HG03095 (cell line): ENCODE data around the gene RBBP7.
A peak's percentile ranks its signal among the peaks of the same experiment; 100 is the strongest.

Experiments used
- ATAC-seq: cut with Tn5 transposase; IDR thresholded peaks from one replicate; pipeline ENCODE4 v1.9.1; 2021; ENCODE audit warnings: moderate library complexity; ENCODE audit not compliant: unreplicated experiment

Gene RBBP7

DNA sequence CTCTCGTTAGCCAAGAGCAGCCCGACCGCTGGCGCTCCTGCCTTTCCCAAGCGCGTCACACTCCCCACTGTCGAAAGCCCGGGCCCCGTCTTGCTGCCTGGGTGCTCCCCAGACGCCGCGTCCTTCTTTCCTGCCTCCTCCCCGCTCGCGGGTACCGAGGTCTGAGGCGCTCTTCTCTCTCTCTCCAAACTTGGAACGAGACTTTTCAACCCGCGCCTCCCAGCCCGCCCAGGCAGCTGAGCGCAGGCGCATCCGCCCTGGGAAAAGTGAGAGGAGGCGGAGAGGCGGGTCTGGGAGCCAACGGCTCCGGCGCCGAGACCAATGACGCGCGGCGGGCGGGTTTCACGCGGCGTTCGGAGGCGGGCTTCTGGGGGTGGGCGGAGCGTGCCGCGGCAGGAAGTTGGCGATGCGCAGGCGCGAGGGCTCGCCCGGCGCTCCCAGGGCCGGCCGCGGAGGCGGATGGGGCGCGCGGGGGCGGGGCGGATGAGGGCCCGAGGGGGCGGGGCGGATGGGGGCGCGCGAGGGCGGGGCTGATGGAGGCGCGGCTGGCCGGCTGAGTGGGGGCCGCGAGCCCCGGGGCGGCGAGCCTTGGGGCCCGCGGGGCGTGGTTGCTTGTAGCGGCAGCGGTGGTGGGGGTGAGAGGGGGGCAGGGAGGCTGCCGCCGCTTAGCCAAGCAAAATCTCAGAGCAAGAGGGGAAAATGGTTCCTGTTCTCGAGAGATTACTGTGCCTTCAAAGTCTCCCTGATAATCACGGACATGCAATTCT lies at the start of gene RBBP7:
Gene RBBP7, minus strand, starts transcription at position 268 of the 767 bp plus-strand sequence. CDS start 309 bp downstream, outside the sequence.
- ATAC-seq: peak; percentile 85

DNA sequence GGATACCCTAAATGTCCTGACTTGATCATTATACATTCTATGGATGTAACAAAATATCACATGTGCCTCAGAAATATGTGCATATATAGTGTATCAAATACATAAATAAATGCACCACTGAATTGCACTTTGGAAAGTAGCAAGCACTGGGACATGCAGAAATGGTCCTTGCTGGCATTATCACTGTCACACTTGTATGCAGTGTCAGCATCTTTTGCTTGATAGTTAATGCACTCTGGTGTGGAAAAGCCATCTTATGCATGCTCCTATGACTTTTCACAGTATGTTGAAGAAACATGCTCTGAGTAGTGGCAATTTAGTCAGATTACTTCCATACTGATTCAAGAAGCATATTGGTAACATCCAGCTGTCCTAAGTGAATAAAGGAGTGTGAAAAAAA lies 48.8 kb upstream of the RBBP7 start:
- no peak for ATAC-seq

DNA sequence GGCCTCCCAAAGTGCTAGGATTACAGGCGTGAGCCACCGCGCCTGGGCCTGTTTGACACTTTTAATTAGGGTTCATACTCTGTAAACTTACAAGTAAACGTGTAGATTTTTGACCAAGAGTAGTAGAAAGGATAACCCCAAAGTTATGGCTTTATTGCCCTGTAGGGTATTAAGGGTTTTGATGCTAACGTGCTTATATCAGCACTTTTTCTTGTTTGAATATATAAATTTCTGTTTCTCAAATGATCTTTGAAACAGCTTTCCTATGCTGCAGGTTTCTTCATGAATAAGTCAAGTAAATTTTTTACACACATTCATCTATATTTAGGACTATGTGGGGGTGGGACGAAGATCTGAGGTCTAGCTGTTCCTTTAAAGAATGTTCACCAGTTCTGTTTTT lies 47.0 kb upstream of the RBBP7 start:
- ATAC-seq: no peak

DNA sequence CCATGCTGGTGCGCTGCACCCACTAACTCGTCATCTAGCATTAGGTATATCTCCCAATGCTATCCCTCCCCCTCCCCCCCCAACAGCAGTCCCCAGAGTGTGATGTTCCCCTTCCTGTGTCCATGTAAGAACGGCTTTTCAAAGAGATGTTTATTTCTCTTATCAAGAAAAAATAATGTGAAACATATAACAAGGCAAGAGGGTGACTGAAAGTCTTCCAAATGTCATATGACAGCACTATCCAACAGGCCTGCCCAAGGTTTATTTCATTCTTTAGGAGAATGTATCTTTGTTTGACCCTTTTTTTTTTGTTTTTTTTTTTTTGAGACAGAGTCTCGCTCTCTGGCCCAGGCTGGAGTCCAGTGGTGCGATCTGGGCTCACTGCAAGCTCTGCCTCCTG lies 46.4 kb upstream of the RBBP7 start:
- no peak for ATAC-seq

DNA sequence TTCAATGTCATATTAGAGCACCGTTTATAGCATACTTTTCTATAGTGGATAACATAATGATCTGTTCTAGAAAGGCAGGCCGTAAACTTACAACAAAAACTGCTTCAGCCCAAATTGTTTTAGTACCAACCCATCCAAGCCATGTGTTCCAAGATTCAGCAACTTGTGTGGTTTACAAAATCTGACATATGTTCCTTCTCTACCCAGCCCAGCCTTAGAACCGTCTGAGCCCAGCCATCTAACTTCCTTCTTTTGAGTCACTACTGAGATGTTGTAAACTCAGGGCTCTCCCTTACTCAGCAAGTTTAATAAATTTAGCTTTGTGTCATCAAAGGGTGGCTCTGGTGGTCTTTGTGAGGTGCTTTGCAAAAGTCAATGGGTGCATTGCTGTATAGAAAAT lies 43.9 kb upstream of the RBBP7 start:
- no peak for ATAC-seq

DNA sequence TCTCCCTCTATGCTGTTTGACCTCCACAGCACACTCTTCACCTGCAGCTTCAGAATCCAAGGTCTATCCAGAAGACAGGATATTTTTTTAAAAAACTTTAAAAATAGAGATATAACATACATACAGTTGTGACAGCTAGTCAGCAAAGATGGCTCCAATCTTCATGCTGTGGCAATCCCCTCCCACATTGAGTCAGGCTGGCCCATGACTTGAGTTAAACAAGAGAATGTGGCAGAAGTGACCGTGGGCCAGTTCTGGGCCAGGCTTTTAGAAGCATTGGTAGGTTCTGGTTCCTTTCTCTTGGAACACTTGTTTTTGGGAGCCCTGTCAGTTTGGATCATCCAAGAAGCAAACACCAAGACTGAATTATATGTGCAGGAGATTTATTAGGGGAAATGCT lies 40.2 kb upstream of the RBBP7 start:
- ATAC-seq: no peak

DNA sequence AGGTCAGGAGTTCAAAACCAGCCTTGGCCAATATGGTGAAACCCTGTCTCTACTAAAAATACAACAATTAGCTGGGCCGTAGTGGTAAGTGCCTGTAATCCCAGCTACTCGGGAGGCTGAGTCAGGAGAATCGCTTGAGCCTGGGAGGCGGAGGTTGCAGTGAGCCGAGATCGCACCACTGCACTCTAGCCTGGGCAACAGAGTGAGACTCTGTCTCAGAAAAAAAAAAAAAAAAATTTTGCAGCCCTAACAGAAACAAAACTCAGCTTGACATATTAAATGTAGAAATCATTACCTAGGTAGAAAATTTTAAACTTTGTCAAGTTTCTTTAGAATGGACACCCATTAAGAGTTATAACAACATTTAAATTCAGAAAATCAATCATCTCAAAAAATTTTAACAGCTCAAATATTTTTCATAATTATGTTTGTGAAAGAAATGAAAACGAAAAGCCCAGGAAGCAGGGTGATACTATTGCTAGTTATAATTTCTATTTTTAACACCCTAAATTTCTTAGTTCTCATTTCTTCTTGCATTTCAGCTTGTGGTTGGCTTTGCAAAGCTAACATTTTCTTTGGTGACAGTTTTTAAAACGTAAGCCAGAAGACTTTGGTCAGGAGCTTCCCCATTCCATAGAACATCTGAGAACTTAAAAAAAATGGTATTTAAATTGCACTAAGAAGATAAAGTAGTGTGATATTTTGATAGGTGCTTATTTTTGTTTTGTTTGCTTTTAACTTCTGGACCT lies 33.3 kb upstream of the RBBP7 start:
- peak; percentile 81 for ATAC-seq

DNA sequence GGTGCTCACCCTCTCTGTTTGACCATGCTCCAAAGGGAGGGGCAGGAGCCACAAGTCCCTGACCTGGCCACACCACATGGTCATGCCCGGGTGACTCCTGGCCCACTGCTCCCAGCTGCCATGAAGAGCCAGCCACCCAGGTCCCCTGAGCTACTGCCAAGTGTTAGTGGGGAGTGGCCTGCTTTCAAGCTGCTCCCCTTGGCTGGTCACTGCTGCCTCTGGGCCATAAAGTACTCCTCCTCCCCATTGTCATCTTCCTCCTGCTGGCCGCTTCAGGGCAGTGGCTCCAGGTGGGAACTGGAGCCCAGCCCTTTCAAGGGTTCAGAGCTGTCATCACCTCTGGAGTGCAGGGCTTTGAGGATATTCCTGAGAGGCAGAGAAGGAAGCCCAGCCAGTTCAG lies 27.3 kb upstream of the RBBP7 start:
- no peak for ATAC-seq

DNA sequence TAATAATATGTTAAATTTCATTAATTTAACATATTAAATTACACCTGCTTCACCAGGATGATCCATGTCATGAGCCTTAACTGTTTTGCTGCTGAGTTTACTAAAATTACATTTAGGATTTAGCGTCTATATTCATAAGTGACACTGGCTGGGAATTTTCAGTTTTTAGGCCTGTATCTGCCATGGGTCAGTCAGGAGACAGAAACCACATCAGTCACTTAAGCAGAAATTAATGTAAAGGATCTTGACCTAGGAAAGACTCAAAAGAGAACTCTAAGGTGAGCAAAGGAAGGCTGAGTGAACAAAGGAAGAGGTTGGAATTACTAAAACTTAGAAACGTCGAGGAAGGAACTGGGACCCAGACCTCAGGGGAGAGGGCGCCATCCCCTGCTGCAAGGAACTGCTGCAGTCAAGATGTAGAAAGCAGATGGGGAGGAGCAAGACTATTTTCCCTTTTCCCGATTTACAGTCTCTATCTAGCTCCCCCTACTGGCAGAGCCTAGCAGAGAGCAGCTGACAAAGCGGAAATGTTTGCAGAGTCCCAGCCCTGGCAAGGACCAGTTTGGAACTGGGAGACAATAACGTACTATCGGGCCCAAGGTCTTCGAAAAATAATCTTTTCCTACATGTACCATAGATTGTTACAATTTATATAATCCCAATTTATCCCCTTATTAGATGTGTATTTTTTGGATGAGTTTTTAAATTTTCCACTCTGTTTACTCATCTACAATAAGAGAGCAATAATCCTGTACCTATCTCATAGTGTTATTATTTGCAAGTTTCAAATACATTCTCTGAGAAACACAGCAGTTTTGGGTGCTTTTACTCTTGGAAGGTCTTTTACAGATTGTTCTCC lies 22.6 kb upstream of the RBBP7 start:
- peak; percentile 93 for ATAC-seq

DNA sequence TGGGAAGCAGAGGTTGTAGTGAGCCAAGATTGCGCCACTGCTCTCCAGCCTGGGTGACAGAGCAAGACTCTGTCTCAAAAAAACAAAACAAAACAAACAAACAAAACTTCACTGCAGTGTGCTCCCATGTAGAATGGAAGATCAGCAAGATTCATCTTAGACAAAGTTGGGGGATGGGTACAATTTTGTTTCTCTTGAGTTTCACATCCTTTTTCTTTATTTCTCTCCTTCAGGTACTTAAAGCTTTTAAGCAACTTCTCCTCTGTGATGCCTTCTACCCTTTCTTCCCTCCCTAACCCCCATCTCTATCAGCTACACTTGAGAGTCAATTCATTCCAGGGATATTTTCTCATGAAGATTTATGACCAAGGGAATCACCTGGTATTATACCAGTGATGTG lies 15.5 kb upstream of the RBBP7 start:
- ATAC-seq: no peak

DNA sequence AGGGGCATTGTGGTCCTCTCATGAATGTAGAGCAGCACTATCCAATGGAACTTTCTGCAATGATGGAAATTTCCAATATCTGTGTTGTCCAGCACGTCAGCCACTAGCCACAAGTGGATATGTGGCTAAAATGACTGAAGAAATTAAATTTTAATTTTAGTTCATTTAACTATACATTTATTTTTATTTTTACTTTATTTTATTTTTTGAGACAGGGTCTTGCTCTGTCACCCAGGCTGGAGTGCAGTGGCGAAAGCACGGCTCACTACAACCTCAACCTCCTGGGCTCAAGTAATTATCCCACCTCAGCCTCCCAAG lies 13.3 kb upstream of the RBBP7 start:
- ATAC-seq: no peak

DNA sequence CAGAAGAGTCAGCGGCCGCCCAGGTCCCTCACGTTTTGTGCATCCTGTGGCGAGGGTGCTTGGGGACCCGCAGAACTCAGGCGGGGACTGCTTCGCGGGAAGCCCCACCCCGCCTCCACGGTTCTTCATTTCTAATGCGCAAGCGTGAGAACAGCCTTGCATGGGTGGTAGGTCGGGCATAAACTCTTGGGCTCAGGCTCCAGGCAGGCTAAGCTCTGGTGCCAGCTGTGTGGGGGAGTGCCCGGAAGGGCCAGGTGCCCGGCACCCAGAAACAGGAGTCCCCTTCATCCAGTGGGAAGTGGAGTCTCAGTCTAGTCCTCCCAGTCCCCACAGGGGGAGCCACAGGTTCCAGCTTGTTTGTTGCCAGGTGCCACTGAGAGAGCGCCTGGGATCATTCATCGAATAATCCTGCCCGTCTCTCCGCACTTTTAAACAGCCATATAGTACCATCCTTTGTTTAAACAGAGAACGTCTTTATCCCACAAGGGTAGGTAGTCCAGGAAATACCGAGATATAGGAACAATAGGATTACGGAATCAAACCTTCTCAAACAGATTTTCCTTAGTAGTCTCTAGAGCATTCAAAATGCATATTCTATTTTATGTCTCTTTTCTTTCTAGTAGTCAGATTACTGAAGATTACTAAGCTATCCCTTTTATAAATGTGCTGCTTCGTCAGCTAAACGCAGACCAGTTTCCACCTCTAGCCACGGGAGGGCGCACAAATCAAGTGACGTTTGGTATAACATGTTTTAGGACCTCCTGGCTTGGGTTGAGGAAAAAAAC lies 12.7 kb upstream of the RBBP7 start:
- peak; percentile 62 for ATAC-seq

DNA sequence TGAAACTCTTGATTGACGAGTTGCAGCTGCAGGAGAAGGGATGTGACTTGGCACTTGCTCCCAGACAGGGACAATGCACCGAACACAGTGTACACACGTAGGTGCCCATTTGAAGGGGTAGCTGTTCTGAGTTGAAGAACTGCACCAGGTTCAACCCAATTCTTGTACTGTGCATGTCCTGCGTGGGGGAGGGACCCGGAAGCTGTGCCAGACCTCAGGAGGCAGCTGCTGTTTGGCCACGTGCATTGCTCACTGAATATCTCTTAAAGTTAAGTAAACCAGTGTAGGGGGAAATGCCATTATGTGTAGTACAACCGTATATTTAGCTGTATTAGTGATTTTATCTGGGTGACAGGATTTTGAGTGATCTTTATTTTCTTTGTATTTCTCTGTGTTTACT lies 12.0 kb upstream of the RBBP7 start:
- ATAC-seq: no peak

DNA sequence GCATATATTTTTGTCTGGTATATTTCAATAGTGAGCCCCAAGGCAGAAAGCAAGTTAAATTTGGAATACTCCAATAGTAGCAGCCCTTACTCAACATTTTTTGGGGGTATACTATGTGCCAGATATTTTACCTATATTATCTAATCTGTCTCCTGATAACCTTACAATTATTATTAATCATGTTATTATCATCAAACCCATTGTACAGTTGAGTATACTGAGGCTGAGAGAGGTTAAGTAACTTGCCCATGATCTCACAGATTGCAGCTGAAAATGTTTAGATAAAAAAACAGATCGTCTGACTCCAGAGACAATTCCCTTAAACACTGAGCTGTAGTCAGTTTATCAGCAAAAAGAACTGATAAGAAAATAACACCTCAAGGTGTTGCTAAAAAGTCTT lies 6.5 kb upstream of the RBBP7 start:
- ATAC-seq: no peak

DNA sequence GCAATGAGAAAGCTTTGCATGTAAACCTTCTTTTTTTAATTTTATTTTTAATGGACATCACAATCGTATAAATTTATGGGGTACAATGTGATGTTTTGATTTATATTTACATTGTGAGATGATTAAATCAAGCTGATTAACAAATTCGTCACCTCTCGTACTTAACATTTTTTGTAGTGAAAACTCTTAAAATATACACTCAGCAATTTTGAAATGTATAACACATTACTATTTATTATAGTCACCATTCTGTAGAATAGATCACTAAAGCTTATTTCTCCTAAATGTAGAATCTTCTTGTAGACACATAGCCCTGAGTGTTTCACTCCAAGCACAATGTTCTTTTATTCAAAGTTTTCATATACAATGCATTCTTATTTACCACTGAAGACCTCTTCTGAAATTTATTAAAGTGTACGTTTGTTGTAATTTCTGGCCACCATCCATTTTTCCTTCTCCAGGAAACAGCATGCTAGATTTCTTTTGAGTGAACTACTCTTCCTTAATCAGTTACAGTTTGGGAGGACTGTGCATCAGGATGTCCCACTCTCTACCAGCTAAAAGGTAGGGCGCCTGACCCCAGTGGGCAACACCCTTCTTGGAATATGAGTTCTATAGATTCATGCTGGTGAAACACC lies 4.4 kb upstream of the RBBP7 start:
- ATAC-seq: no peak

DNA sequence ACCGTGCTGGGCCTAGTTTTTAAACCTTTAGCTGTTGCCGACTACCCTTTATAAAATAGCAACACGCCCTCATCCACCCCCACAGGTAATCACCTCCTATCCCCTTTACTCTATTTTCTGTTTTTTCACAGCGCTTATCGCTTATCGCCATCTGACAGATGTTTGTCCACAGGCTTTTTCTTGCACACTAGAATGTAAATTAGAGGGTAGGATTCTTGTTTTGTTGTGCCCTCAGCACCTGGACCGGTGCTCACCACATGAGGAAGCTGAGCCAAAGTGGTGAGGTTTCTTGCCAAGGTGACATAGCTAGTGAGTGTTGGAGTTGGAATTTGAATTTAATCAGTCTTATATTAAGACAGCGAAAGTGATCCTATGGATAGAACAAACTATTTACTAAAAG lies 2.9 kb upstream of the RBBP7 start:
- no peak for ATAC-seq

DNA sequence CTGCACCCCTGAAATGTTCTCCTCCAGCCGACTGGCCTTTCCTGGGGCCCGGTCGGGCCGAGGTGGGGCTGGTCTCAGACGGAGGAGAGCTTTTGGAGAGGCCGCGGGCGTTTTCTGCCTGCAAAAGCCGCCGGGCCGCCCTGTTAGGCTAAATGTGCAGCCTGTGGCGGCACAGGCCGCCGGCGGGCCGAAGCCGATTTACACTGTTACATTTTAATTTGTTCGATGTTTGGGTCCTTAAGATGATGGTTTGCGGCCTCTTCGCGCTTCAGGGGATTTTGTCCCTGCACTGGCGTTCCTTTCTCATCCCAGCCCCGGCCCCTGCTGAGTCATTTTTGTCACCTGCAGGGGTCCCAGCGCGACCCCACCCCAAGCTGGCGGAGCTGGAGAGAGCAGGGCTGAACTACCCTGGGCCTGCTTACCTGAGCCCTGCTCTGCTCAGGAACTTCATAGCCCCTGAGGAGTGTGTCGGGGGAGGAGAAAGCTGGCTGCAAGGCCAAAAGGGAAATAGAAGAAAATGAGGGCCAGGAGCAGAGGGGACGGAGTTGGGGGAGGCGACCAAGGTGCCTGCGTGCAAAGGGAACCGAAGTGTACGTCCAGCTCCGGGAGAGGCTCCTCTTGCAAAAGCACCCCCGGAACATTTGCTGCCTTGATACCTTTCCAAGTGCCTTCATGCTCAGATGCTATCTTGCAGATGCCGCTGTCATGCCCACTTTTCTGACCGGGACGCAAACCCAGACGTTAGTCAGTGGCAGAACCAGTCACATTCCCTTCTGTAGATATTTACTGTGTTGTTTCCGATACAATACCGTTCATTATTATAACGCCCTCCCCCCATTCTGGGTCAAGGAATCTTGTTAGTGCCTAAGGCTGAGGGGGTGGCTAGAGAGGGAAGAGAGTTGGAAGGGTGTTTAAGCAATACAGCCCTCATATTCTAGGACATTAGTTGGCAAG lies 977 bp upstream of the RBBP7 start:
- ATAC-seq: peak; percentile 8

DNA sequence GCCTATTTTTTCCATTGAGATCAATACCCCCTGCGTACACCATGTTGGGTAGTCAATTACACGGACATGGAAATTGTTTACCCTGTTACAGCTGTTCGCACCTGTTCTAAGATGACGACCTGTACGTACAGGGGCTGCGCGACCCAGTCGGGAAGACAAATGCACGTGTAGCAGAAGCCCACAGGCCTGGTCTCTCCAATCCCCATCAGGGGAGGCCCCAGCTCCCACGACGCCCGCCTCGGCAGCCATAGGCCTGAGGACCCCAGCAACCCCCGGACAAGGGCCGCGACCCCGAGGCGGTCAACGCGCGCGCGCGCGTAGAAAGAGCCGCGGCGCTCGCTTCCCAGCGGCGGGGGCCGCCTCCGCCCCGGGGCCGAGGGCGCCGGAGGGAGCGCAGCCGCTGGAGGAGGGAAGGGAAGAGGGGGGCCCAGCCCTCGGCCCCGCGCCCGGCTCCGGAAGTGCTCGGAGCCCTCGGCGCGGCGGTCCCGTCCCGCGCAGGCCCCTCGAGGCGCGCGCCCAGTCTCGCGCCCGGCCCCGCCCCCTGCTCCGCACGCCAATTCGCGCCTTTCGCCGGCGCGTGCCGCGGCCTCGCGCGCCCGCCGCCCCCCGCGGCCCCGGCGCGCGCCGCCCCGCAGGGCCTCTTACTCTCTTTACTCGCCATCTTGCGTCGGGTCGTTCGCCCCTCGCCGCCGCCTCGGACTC lies 618 bp downstream of the RBBP7 start:
- peak; percentile 38 for ATAC-seq

DNA sequence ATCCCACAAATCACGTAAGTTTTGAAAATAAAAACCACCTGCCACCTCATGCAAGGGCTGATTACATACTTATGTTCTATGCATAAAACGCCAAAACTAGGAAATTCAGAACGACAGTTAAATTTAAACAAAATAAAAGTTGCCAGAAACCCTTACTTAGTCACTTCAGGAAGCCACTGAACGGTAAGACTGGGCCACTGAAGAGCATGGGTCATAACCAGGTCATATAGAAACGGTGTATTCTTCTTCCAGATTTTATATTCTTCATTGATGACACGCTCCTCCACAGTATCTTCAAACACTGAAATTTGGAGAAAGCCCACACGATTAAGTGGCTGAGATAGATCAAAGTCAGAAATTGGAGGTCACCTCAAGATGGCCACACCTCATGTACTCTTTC lies 1.2 kb downstream of the RBBP7 start:
- no peak for ATAC-seq
